Measurements from ENCODE around the gene METTL14.

DNA sequence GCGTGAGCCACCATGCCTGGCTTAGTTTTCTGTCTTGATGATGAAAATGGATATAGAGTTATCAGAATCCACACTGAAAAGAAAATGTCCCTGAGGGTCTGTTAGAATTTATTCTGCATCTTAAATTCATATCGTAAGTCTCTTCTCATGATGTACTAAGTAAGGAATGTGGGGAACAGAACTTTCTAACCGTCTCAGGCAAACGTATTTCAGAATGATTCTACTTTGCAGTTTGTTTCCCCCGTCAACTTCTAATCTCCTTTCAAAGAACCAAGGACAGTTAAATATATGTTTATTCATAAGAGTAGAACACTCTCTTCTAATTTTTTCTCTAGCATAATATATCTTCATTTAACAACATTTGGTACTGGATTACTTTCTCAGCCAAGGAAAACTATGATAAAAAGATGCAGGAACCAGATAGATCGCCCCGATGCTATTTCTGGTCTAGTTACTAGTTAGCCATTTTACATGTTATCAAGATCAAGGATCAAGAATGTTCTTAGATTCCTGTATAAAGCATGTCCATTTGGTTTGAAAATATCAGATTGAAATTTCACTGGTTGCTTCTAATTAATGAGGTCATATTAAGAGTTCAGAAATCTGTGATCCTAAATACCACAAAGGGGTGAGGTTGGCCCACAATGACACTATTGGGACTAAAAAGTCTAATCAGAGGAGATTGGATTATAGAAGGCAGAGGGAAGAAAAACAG lies 49.5 kb downstream of the METTL14 start:
- TF ChIP-seq EZH2 (IDR thresholded peaks at IDR 0.05; ENCODE audit: low read length): no peak
- TF ChIP-seq, protein P1, sequence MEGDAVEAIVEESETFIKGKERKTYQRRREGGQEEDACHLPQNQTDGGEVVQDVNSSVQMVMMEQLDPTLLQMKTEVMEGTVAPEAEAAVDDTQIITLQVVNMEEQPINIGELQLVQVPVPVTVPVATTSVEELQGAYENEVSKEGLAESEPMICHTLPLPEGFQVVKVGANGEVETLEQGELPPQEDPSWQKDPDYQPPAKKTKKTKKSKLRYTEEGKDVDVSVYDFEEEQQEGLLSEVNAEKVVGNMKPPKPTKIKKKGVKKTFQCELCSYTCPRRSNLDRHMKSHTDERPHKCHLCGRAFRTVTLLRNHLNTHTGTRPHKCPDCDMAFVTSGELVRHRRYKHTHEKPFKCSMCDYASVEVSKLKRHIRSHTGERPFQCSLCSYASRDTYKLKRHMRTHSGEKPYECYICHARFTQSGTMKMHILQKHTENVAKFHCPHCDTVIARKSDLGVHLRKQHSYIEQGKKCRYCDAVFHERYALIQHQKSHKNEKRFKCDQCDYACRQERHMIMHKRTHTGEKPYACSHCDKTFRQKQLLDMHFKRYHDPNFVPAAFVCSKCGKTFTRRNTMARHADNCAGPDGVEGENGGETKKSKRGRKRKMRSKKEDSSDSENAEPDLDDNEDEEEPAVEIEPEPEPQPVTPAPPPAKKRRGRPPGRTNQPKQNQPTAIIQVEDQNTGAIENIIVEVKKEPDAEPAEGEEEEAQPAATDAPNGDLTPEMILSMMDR (optimal IDR thresholded peaks at IDR 0.05 in 1 of 3, IDR thresholded peaks at IDR 0.05 in 1 of 3, conservative IDR thresholded peaks at IDR 0.05 in 1 of 3; ENCODE audit: extremely low read depth in 1 of 3, insufficient read depth in 2 of 3, low read length in 3 of 3): no peak
